ENCODE data around the gene TIMM10B.

DNA sequence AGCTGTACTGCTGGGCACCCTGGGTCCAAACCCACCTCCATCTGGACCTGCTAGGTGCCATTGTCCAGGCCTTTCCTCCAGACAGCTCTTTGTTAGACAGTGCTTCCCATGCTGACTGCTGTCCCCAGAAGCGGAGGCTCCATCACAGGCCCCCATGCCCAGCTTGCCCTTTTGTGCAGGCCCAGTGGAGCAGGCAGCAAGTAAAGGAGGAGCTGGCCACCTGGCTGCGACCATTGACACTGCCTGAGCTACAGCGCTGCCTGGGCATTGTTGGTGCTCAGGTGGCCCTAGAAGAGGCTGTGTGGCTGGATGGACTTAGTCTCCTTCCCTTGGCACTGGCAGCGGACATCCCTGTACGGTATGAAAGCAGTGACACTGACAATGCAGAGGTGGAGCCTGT lies 17.2 kb downstream of the TIMM10B start:
- TF ChIP-seq, protein P1, sequence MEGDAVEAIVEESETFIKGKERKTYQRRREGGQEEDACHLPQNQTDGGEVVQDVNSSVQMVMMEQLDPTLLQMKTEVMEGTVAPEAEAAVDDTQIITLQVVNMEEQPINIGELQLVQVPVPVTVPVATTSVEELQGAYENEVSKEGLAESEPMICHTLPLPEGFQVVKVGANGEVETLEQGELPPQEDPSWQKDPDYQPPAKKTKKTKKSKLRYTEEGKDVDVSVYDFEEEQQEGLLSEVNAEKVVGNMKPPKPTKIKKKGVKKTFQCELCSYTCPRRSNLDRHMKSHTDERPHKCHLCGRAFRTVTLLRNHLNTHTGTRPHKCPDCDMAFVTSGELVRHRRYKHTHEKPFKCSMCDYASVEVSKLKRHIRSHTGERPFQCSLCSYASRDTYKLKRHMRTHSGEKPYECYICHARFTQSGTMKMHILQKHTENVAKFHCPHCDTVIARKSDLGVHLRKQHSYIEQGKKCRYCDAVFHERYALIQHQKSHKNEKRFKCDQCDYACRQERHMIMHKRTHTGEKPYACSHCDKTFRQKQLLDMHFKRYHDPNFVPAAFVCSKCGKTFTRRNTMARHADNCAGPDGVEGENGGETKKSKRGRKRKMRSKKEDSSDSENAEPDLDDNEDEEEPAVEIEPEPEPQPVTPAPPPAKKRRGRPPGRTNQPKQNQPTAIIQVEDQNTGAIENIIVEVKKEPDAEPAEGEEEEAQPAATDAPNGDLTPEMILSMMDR (IDR thresholded peaks at IDR 0.05; ENCODE audit: low read length): no peak
- no peak for TF ChIP-seq EZH2 (IDR thresholded peaks at IDR 0.05; ENCODE audit: borderline replicate concordance, low read length)
